CD4-positive, alpha-beta T cell (primary cell): ENCODE measurements around the gene GBP7. TPM values are rescaled to one million over a fixed set of nuclear protein-coding genes. Genes with fewer than 3 reads are reported as not detected.
"Not testable (repeated sequence)": the region's sequence is repeated elsewhere in the genome, so short reads cannot be mapped to it uniquely, and the experiment has no call there.

Experiments used
- ATAC-seq: fragments of 200-7000 bp; cut with Tn5 transposase; one replicate; pipeline ENCODE4 v1.10.0; 2022; ENCODE audit warnings: mild to moderate bottlenecking; ENCODE audit not compliant: poor library complexity
- CTCF ChIA-PET: fragments of 350-600 bp; sonication (Branson Sonifier 250); formaldehyde crosslinking; loops from one replicate; lab custom pipeline; 2021; ENCODE audit warnings: antibody characterized with exemption, inconsistent platforms; lab: Charles Lee
- POLR2A ChIA-PET: fragments of 350-600 bp; sonication (Branson Sonifier 250); formaldehyde crosslinking; loops from one replicate; lab custom pipeline; 2021; ENCODE audit warnings: antibody characterized with exemption, inconsistent platforms; lab: Charles Lee
- DNase-seq, 14 experiments: peaks; one replicate each; pipeline ENCODE4 v3.0.0-alpha.2; 2013 to 2020; ENCODE audit warnings: mixed read lengths in 2 of 14
- H3K27ac ChIP-seq, 2 donors: one replicate each; pipeline versions ENCODE4 v1.5.1 to v1.7.0; 2013; ENCODE audit warnings: low read length in 2 of 2, low read depth in 1 of 2, mild to moderate bottlenecking in 1 of 2
- H3K27me3 ChIP-seq, 2 experiments: 1 replicate in 1 of 2; 2 replicates in 1 of 2; pipeline versions ENCODE4 v1.6.1 to v1.7.0; 2013; ENCODE audit warnings: low read length in 2 of 2, control low read depth in 1 of 2, mild to moderate bottlenecking in 1 of 2, moderate library complexity in 1 of 2; ENCODE audit not compliant: insufficient read depth in 2 of 2, control insufficient read depth in 1 of 2
- H3K36me3 ChIP-seq: one replicate; pipeline ENCODE4 v1.6.1; 2013; ENCODE audit warnings: low read length, control low read depth; ENCODE audit not compliant: insufficient read depth
- H3K4me1 ChIP-seq: one replicate; pipeline ENCODE4 v1.6.1; 2013; ENCODE audit warnings: low read length, control low read depth; ENCODE audit not compliant: insufficient read depth
- H3K4me3 ChIP-seq: one replicate; pipeline ENCODE4 v1.5.1; 2013; ENCODE audit warnings: mild to moderate bottlenecking, low read length, moderate library complexity
- H3K9me3 ChIP-seq, 2 experiments: 1 replicate in 1 of 2; 2 replicates in 1 of 2; pipeline versions ENCODE4 v1.6.1 to v1.7.0; 2013; ENCODE audit warnings: low read length in 2 of 2, mild to moderate bottlenecking in 2 of 2, control low read depth in 1 of 2, moderate library complexity in 1 of 2; ENCODE audit not compliant: control insufficient read depth in 1 of 2, insufficient read depth in 1 of 2
- H3K27ac Mint-ChIP-seq: one replicate; pipeline ENCODE4 v1.8.0; 2020; ENCODE audit warnings: mixed read lengths
- H3K27me3 Mint-ChIP-seq: one replicate; pipeline ENCODE4 v1.8.0; 2021; ENCODE audit warnings: mixed read lengths
- H3K36me3 Mint-ChIP-seq: one replicate; pipeline ENCODE4 v1.8.0; 2021; ENCODE audit warnings: low read depth, mixed read lengths
- H3K4me1 Mint-ChIP-seq: one replicate; pipeline ENCODE4 v1.8.0; 2021; ENCODE audit warnings: low read depth, mixed read lengths
- H3K4me3 Mint-ChIP-seq: one replicate; pipeline ENCODE4 v1.8.0; 2020; ENCODE audit warnings: mild to moderate bottlenecking, mixed read lengths
- H3K9me3 Mint-ChIP-seq: one replicate; pipeline ENCODE4 v1.8.0; 2020; ENCODE audit warnings: mixed read lengths
- intact Hi-C, 2 experiments: fragments of 100-400 bp; cut with DNase I in 1 of 2; cut with micrococcal nuclease in 1 of 2; formaldehyde crosslinking; loops; one replicate each; pipeline versions ENCODE4 v1.15.1 to v1.9.0; 2023 to 2025; cut with DNase I, micrococcal nuclease
- polyA plus RNA-seq, 2 donors: library from polyadenylated mRNA; unstranded; fragments of 120-200 nt; gene quantifications; one replicate each; pipeline ENCODE4 v1.2.1, GENCODE V29; 2013
- total RNA-seq, 174 experiments: library from RNA in 2 of 174; stranded (reverse) in 2 of 174; gene quantifications; one replicate each; pipeline ENCODE4 v1.2.3 and lab custom pipeline; 2021 to 2026
- TF ChIP-seq, protein P1 (sequence below): fragments of 200-600 bp; IDR thresholded peaks from one replicate; pipeline ENCODE4 v1.8.0; 2022; ENCODE audit warnings: antibody characterized with exemption, mild to moderate bottlenecking

Gene GBP7, protein sequence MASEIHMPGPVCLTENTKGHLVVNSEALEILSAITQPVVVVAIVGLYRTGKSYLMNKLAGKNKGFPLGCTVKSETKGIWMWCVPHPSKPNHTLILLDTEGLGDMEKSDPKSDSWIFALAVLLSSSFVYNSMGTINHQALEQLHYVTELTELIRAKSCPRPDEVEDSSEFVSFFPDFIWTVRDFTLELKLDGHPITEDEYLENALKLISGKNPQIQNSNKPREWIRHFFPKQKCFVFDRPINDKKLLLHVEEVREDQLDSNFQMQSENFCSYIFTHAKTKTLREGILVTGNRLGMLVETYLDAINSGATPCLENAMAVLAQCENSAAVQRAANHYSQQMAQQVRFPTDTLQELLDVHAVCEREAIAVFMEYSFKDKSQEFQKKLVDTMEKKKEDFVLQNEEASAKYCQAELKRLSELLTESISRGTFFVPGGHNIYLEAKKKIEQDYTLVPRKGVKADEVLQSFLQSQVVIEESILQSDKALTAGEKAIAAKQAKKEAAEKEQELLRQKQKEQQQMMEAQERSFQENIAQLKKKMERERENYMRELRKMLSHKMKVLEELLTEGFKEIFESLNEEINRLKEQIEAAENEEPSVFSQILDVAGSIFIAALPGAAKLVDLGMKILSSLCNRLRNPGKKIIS
- total RNA-seq (not detected), total RNA-seq (lab: John Stamatoyannopoulos, UW) (0 to 1.5 (median 0.04) reads per million in 172 experiments)
- not detected for polyA plus RNA-seq (2013, experiment 1 of 2)
- polyA plus RNA-seq (2013, experiment 2 of 2) = 0.07 TPM

DNA sequence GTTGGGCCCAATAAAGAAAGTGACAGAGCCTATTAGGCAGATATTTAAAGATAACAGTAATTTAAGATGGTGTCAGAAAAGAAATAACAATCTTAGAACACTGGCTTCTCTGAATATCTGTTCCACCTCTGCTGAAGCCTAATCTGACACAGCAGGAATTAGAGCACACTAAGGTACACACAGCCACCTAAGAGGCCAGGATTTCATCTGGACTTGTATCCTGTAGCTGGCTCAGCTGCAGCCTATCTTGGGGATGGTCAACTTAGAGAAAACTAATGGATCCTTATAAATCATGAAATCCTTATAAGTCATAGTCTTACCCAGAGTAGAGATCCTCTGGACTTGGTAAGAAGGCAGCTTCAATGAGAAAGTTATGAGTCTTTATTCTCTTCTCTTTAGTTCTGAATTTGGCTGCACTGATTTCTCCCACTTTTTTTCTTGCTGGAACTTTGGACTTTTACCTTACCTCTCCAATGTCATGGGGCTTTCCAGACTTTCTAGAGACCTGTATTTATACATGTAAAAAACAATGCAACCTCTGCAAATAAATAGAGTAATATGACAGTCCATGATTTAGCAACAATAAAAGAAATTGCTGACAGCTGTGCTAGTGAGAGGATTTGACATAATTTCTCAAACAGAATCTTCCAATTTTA lies at the start of gene GBP7:
Gene GBP7, minus strand, starts transcription at position 403 of the 656 bp plus-strand sequence. CDS start 4,068 bp downstream, outside the sequence.
- H3K4me3 ChIP-seq = no peak within 1 kb of the TSS
- H3K4me1 Mint-ChIP-seq = no peaks in the 10 kb centered on the region
- no peaks in the 10 kb centered on the region for H3K4me1 ChIP-seq
- no peaks in the 10 kb centered on the region for H3K9me3 ChIP-seq
- H3K36me3 Mint-ChIP-seq = peaks cover 5% of the 10 kb centered on the region
- H3K27me3 Mint-ChIP-seq = no peaks in the 10 kb centered on the region
- no peak within 1 kb of the TSS for H3K27ac ChIP-seq
- no peak within 1 kb of the TSS for H3K4me3 Mint-ChIP-seq
- no peak within 1 kb of the TSS for H3K27ac Mint-ChIP-seq
- ChIA-PET POLR2A (interaction anchor here (0.9 to 1.0 kb wide), 2 partner anchors 12 to 49 kb away, joined by 3 to 4 read pairs; no protein-coding TSS in a partner anchor), CTCF (interaction anchor here (1.7 kb wide), 1 partner anchor 90 kb away, joined by 5 read pairs; no protein-coding TSS in a partner anchor)
- H3K27me3 ChIP-seq = no peaks in the 10 kb centered on the region
- no peaks in the 10 kb centered on the region for H3K36me3 ChIP-seq
- ATAC-seq = no peak
- intact Hi-C loops = no loop called here
- no peak for DNase-seq
- H3K9me3 Mint-ChIP-seq = peaks cover 5% of the 10 kb centered on the region
- TF ChIP-seq, protein P1, sequence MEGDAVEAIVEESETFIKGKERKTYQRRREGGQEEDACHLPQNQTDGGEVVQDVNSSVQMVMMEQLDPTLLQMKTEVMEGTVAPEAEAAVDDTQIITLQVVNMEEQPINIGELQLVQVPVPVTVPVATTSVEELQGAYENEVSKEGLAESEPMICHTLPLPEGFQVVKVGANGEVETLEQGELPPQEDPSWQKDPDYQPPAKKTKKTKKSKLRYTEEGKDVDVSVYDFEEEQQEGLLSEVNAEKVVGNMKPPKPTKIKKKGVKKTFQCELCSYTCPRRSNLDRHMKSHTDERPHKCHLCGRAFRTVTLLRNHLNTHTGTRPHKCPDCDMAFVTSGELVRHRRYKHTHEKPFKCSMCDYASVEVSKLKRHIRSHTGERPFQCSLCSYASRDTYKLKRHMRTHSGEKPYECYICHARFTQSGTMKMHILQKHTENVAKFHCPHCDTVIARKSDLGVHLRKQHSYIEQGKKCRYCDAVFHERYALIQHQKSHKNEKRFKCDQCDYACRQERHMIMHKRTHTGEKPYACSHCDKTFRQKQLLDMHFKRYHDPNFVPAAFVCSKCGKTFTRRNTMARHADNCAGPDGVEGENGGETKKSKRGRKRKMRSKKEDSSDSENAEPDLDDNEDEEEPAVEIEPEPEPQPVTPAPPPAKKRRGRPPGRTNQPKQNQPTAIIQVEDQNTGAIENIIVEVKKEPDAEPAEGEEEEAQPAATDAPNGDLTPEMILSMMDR = no peak

DNA sequence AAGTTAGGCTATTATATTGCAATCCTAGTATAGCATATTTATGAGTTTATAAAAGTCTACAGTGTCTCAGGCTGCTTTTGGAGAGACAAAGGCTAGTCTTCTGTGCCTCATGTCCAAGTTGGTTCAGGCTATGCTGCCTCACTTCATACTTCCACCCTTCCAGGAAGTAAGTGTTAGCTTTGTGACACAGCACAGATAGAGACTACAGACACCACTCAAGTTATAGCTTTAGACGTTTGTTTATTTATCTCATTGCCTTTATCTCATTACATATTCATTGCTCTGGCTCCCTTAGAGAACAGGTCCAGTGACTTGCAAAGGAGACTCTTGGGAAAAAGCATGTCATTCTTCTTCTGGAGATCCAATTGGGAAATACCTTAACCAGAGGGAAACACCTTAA lies 45.5 kb upstream of the GBP7 start:
- DNase-seq = no peak
- Mint-ChIP-seq H3K36me3 (peaks cover 4% of the 10 kb centered on the region), H3K9me3 (no peaks in the 10 kb centered on the region), H3K27ac (no peak overlapping the region), H3K4me3 (no peak overlapping the region), H3K27me3 (no peaks in the 10 kb centered on the region), H3K4me1 (no peaks in the 10 kb centered on the region)
- H3K36me3 ChIP-seq = no peaks in the 10 kb centered on the region
- TF ChIP-seq, protein P1 = no peak
- no peaks in the 10 kb centered on the region for H3K27me3 ChIP-seq
- POLR2A ChIA-PET = interaction anchor here (1.4 kb wide), 1 partner anchor 178 kb away, joined by 3 read pairs; no protein-coding TSS in a partner anchor
- peaks cover 3 to 6% of the 10 kb centered on the region in 2 experiments for H3K9me3 ChIP-seq
- no peak overlapping the region for H3K4me3 ChIP-seq
- no peak overlapping the region for H3K27ac ChIP-seq
- H3K4me1 ChIP-seq = no peaks in the 10 kb centered on the region
- CTCF ChIA-PET = interaction anchor here (0.7 kb wide), 1 partner anchor 9 kb away, joined by 3 read pairs; no protein-coding TSS in a partner anchor
- no peak for ATAC-seq
- intact Hi-C loops = no loop called here

DNA sequence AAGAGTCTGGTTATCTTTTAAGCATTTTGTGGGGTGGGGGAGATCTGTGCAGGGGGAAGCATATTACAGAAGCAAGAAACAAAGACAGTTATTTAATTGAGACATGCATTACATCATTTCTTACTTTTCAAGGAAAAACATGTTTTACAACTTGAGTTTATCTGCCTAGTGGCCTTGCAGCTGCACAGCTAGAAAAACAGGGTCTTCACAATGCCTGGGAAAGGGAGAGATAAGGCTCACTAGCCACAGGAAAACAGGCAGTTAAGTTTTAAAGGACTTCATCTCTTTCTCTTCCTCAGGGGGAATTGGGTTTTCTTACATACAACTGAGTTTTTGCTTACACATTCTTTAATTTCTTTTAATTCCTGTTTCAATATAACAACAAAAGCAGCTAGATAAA lies 44.0 kb upstream of the GBP7 start:
- H3K4me3 ChIP-seq, H3K27ac ChIP-seq, H3K36me3 ChIP-seq, H3K4me1 Mint-ChIP-seq, H3K9me3 Mint-ChIP-seq, ATAC-seq, H3K9me3 ChIP-seq, H3K27me3 ChIP-seq, DNase-seq, H3K4me1 ChIP-seq, H3K4me3 Mint-ChIP-seq, intact Hi-C loops, H3K27ac Mint-ChIP-seq, H3K27me3 Mint-ChIP-seq, H3K36me3 Mint-ChIP-seq: not testable (repeated sequence)
- ChIA-PET POLR2A (interaction anchor here (0.8 to 1.4 kb wide), 2 partner anchors 95 to 177 kb away, joined by 3 to 4 read pairs; no protein-coding TSS in a partner anchor), CTCF (interaction anchor here (0.8 kb wide), 1 partner anchor 9 kb away, joined by 3 read pairs; no protein-coding TSS in a partner anchor)

DNA sequence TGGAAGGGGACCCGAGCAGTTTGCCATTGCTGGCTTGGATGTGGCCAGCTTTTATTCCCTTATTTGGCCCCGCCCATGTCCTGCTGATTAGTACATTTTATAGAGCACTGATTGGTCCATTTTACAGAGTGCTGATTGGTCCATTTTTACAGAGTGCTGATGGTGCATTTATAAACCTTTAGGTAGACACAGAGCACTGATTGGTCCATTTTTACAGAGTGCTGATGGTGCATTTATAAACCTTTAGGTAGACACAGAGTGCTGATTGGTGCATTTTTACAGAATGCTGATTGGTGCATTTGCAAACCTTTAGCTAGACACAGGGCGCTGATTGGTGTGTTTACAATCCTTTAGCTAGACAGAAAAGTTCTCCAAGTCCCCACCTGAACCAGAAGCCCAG lies 43.1 kb upstream of the GBP7 start:
- POLR2A ChIA-PET = interaction anchor here (0.8 to 1.7 kb wide), 2 partner anchors 20 to 94 kb away, joined by 4 read pairs; partner anchors contain the start of gene GBP4
- intact Hi-C loops = not testable (repeated sequence)

More for the DNA sequence above, 43.1 kb upstream of the GBP7 start:
- H3K9me3 Mint-ChIP-seq, H3K27ac Mint-ChIP-seq, H3K4me3 ChIP-seq, DNase-seq, ATAC-seq, CTCF ChIA-PET, H3K27me3 ChIP-seq, H3K27ac ChIP-seq, H3K36me3 ChIP-seq, H3K4me1 ChIP-seq, H3K4me1 Mint-ChIP-seq, H3K4me3 Mint-ChIP-seq, H3K9me3 ChIP-seq, H3K27me3 Mint-ChIP-seq, H3K36me3 Mint-ChIP-seq: not testable (repeated sequence)
